K562 (cell line): ENCODE data around the gene DNAAF2. TPM values are rescaled to one million over a fixed set of nuclear protein-coding genes. Genes with fewer than 3 reads are reported as not detected.

ENCODE experiments used
- ATF2 ChIP-seq: sonication (generic); formaldehyde crosslinking; IDR thresholded peaks from 2 replicates; pipeline ENCODE4 v1.8.1; 2022; ENCODE audit warnings: missing genetic modification reagents
- CBFA2T2 ChIP-seq: fragments of 450-650 bp; conservative IDR thresholded peaks from 2 replicates; pipeline ENCODE4 v1.6.1; 2017; ENCODE audit warnings: mild to moderate bottlenecking
- CHCHD3 ChIP-seq: fragments of 250-450 bp; sonication (Bioruptor Pico); IDR thresholded peaks from 2 replicates; pipeline ENCODE4 v2.1.2; 2022; ENCODE audit warnings: mild to moderate bottlenecking
- GATAD2A ChIP-seq: fragments of 450-650 bp; IDR thresholded peaks from 2 replicates; pipeline ENCODE4 v1.6.1; 2017
- HCFC1 ChIP-seq: IDR thresholded peaks from 2 replicates; pipeline ENCODE4 v1.6.1; 2012; ENCODE audit warnings: low read depth, low read length, improper control_type of control experiment
- HDAC2 ChIP-seq: fragments of 450-650 bp; IDR thresholded peaks from 2 replicates; pipeline ENCODE4 v1.6.1; 2016; ENCODE audit warnings: mild to moderate bottlenecking
- HLTF ChIP-seq: fragments of 450-650 bp; IDR thresholded peaks from 2 replicates; pipeline ENCODE4 v1.6.1; 2016
- HNRNPK ChIP-seq: fragments of 200-400 bp; formaldehyde crosslinking; IDR thresholded peaks from one replicate; pipeline ENCODE4 v1.6.1; 2018; ENCODE audit warnings: mild to moderate bottlenecking, low read depth, low read length; ENCODE audit not compliant: poor library complexity, severe bottlenecking
- MBD1 ChIP-seq: fragments of 250-450 bp; sonication (Bioruptor Pico); IDR thresholded peaks from 2 replicates; pipeline ENCODE4 v1.8.0; 2022; ENCODE audit warnings: inconsistent platforms
- MNT ChIP-seq, 2 experiments: fragments of 450-650 bp; conservative IDR thresholded peaks; 2 replicates each; pipeline ENCODE4 v1.6.1; 2017; ENCODE audit warnings: mild to moderate bottlenecking in 2 of 2, moderate library complexity in 2 of 2
- MXI1 ChIP-seq: IDR thresholded peaks from 2 replicates; pipeline ENCODE4 v1.6.1; 2011; ENCODE audit warnings: low read depth, mild to moderate bottlenecking, improper control_type of control experiment, low read length
- SIN3B ChIP-seq: fragments of 450-650 bp; IDR thresholded peaks from 2 replicates; pipeline ENCODE4 v1.6.1; 2017; ENCODE audit warnings: low read depth, mild to moderate bottlenecking, moderate library complexity
- TCF15 ChIP-seq: fragments of 250-450 bp; sonication (Bioruptor Pico); IDR thresholded peaks from 2 replicates; pipeline ENCODE4 v1.8.0; 2022; ENCODE audit warnings: moderate library complexity, mild to moderate bottlenecking, inconsistent platforms
- TFAP4 ChIP-seq: sonication (generic); formaldehyde crosslinking; IDR thresholded peaks from 2 replicates; pipeline ENCODE4 v1.8.0; 2022; ENCODE audit warnings: missing genetic modification reagents, mild to moderate bottlenecking, moderate library complexity, borderline replicate concordance
- ZBED1 ChIP-seq: IDR thresholded peaks from 2 replicates; pipeline ENCODE4 v1.6.1; 2014
- ZC3H11A ChIP-seq: IDR thresholded peaks from 2 replicates; pipeline ENCODE4 v1.6.1; 2012; ENCODE audit warnings: low read depth, low read length, improper control_type of control experiment
- ZFP30 ChIP-seq: fragments of 250-450 bp; sonication (Bioruptor Pico); IDR thresholded peaks from 2 replicates; pipeline ENCODE4 v1.8.0; 2022; ENCODE audit warnings: moderate library complexity, mild to moderate bottlenecking, inconsistent platforms, borderline replicate concordance
- ZNF589 ChIP-seq: fragments of 200-800 bp; sonication (Bioruptor generic); IDR thresholded peaks from 2 replicates; pipeline ENCODE4 v1.6.1; 2016; ENCODE audit warnings: low read depth, missing genetic modification characterization, missing compliant biosample characterization
- ZNF764 ChIP-seq: fragments of 250-450 bp; sonication (Bioruptor Pico); IDR thresholded peaks from 2 replicates; pipeline ENCODE4 v1.4.0; 2020; ENCODE audit warnings: low read depth, mild to moderate bottlenecking, moderate library complexity
- polyA plus RNA-seq, 8 experiments: library from polyadenylated mRNA; depleted of rRNA in 4 of 8; stranded (reverse) in 5 of 8; unstranded in 3 of 8; fragments of >200 nt; fragmentation: Nextera tagmentation in 2 of 8; fragmentation: Illumina TruSeq in 1 of 8; extraction: Ambion mirVana in 2 of 8; extraction: Trizol in 1 of 8; gene quantifications; 2 replicates each; pipeline versions ENCODE4 v1.2.1 to v1.2.3, GENCODE V29; 2011 to 2014; ENCODE audit warnings: inconsistent platforms in 1 of 8, missing spikeins in 1 of 8
- total RNA-seq, 7 experiments: library from RNA; depleted of rRNA in 6 of 7; stranded (reverse); fragments of >200 nt in 6 of 7; fragmentation: Illumina TruSeq in 2 of 7; extraction: Trizol in 2 of 7; gene quantifications; 2 replicates each; pipeline versions ENCODE4 v1.2.1 to v1.2.3, GENCODE V29; 2011 to 2021; ENCODE audit warnings: low replicate concordance in 1 of 7

DNAAF2 gene
- total and polyA plus RNA-seq, 9 of the 15 experiments (the other 6 are each of a cell fraction or from before 2014, with no cell fraction given), result 2.4 to 14.6 (median 11.1) TPM

- TF ChIP-seq HNRNPK (no peak), ZFP30 (CRISPR knock-in tag) (no peak), GATAD2A (no peak), TCF15 (CRISPR knock-in tag) (no peak), ZBED1 (no peak), MXI1 (no peak), HDAC2 (no peak; the same call in 1 of the 2 replicates), MBD1 (no peak), ZC3H11A (no peak), TFAP4 (CRISPR knock-in tag) (no peak), SIN3B (no peak), MNT (conservative IDR thresholded peaks at IDR 0.05) (peak in 1 of 2 experiments; percentile 57; a peak in 2 of 4 replicates), CBFA2T2 (peak; percentile 80), ATF2 (CRISPR knock-in tag) (no peak), HCFC1 (no peak), ZNF589 (CRISPR knock-in tag) (no peak), ZNF764 (CRISPR knock-in tag) (no peak), HLTF (0 out of 2 replicates have a peak, but pooled peaks have one; percentile 21), CHCHD3 (no peak)
These were observed 40.5 kb downstream of the DNAAF2 start (continued) for GRCh38 chr14:49594347-49595091.
